ENCODE measurements around the gene RHNO1. TPM values are rescaled to one million over a fixed set of nuclear protein-coding genes. Genes with fewer than 3 reads are reported as not detected.
A peak's percentile ranks its signal among the peaks of the same experiment; 100 is the strongest.

RHNO1 gene
- total RNA-seq, 2 donors from 2014 or later = 64.9 to 70.0 TPM

- Mint-ChIP-seq H3K4me1 (peaks cover 7% of the 10 kb centered on the region), H3K4me3 (no peak overlapping the region), H3K36me3 (ENCODE audit: low read depth) (peaks cover 21% of the 10 kb centered on the region), H3K27ac (peak overlapping the region; percentile 16), H3K9me3 (no peaks in the 10 kb centered on the region), H3K27me3 (ENCODE audit: insufficient read depth) (peaks cover 10% of the 10 kb centered on the region)
- Histone ChIP-seq H3K9me3 (ENCODE audit: control insufficient read depth, low read length) (no peaks in the 10 kb centered on the region), H3K9ac (ENCODE audit: extremely low read depth, low read length, poor library complexity, severe bottlenecking) (no peak overlapping the region), H3K27me3 (ENCODE audit: control insufficient read depth, insufficient read depth, low read length, poor library complexity, severe bottlenecking) (no peaks in the 10 kb centered on the region), H3K4me1 (ENCODE audit: control insufficient read depth, insufficient read depth, low read length) (no peaks in the 10 kb centered on the region), H3K36me3 (ENCODE audit: control insufficient read depth, insufficient read depth, low read length) (peaks cover 22% of the 10 kb centered on the region), H3K27ac (ENCODE audit: low read depth, low read length) (no peak overlapping the region), H3K4me3 (ENCODE audit: low read length) (no peak overlapping the region)
- WGBS, 2 experiments (ENCODE audit: insufficient coverage in 1 of 2, insufficient read length in 1 of 2) = 87 to 92% methylated on average over 13 to 25 of the region's 25 CpGs
- TF ChIP-seq, protein P1, sequence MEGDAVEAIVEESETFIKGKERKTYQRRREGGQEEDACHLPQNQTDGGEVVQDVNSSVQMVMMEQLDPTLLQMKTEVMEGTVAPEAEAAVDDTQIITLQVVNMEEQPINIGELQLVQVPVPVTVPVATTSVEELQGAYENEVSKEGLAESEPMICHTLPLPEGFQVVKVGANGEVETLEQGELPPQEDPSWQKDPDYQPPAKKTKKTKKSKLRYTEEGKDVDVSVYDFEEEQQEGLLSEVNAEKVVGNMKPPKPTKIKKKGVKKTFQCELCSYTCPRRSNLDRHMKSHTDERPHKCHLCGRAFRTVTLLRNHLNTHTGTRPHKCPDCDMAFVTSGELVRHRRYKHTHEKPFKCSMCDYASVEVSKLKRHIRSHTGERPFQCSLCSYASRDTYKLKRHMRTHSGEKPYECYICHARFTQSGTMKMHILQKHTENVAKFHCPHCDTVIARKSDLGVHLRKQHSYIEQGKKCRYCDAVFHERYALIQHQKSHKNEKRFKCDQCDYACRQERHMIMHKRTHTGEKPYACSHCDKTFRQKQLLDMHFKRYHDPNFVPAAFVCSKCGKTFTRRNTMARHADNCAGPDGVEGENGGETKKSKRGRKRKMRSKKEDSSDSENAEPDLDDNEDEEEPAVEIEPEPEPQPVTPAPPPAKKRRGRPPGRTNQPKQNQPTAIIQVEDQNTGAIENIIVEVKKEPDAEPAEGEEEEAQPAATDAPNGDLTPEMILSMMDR (conservative IDR thresholded peaks at IDR 0.05) = no peak
- no peak for DNase-seq
These were observed 22.2 kb upstream of the RHNO1 start for GRCh38 chr12:2854669-2855453.

DNA sequence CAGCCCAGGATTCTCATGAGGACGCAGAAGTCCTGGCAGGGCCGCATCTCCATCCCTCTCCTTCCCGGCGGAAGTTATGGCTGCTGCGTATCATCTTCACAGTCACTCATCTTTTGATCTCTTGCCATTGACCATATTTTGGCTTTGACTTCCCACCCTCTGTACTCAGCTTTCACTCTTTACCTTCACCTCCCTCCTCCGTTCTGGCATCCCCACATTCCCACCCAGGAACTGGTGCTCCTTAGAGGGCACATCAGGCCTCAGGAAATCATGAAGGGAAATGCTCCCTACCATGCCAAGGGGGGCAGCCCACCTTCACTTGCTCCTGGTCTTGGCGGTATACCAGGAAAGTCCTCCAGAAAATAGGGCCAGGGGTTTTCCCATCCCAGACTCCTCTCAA, 21.5 kb upstream of the RHNO1 start:
- H3K27ac ChIP-seq (ENCODE audit: low read depth, low read length) = no peak overlapping the region
- Mint-ChIP-seq H3K27ac (no peak overlapping the region), H3K36me3 (ENCODE audit: low read depth) (peaks cover 27% of the 10 kb centered on the region), H3K27me3 (ENCODE audit: insufficient read depth) (peaks cover 10% of the 10 kb centered on the region), H3K9me3 (no peaks in the 10 kb centered on the region), H3K4me3 (no peak overlapping the region), H3K4me1 (peaks cover 6% of the 10 kb centered on the region)
- H3K27me3 ChIP-seq (ENCODE audit: control insufficient read depth, insufficient read depth, low read length, poor library complexity, severe bottlenecking) = no peaks in the 10 kb centered on the region
- H3K9ac ChIP-seq (ENCODE audit: extremely low read depth, low read length, poor library complexity, severe bottlenecking) = no peak overlapping the region
- TF ChIP-seq, protein P1 (conservative IDR thresholded peaks at IDR 0.05) = no peak
- no peak for DNase-seq
- 95% methylated on average over 4 to 7 of the region's 7 CpGs for WGBS, 2 experiments (ENCODE audit: insufficient coverage in 1 of 2, insufficient read length in 1 of 2)
- no peaks in the 10 kb centered on the region for H3K9me3 ChIP-seq (ENCODE audit: control insufficient read depth, low read length)
- peaks cover 28% of the 10 kb centered on the region for H3K36me3 ChIP-seq (ENCODE audit: control insufficient read depth, insufficient read depth, low read length)
- no peak overlapping the region for H3K4me3 ChIP-seq (ENCODE audit: low read length)
- H3K4me1 ChIP-seq (ENCODE audit: control insufficient read depth, insufficient read depth, low read length) = no peaks in the 10 kb centered on the region

DNA sequence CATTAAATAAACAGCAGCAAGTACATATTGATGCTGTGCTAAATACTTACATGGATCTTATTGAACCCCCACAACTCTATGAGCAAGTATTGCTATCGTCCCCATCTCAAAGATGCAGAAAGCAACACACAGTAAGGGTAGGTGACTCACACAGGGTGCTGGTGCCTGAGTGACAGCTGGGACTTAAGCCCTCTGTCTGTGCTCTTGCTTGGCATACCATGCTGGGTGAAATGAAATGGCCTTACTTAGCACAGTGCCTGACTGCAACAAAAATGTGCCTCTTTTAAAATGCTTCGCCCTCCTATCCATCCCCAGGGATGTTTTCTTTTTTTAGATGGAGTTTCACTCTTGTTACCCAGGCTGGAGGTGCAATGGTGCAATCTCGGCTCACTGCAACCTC, 21.0 kb upstream of the RHNO1 start:
- Histone ChIP-seq H3K4me3 (ENCODE audit: low read length) (no peak overlapping the region), H3K4me1 (ENCODE audit: control insufficient read depth, insufficient read depth, low read length) (no peaks in the 10 kb centered on the region), H3K36me3 (ENCODE audit: control insufficient read depth, insufficient read depth, low read length) (peaks cover 28% of the 10 kb centered on the region), H3K27ac (ENCODE audit: low read depth, low read length) (no peak overlapping the region), H3K27me3 (ENCODE audit: control insufficient read depth, insufficient read depth, low read length, poor library complexity, severe bottlenecking) (no peaks in the 10 kb centered on the region), H3K9ac (ENCODE audit: extremely low read depth, low read length, poor library complexity, severe bottlenecking) (no peak overlapping the region), H3K9me3 (ENCODE audit: control insufficient read depth, low read length) (no peaks in the 10 kb centered on the region)
- TF ChIP-seq, protein P1 (conservative IDR thresholded peaks at IDR 0.05) = no peak
- WGBS, 2 experiments (ENCODE audit: insufficient coverage in 1 of 2, insufficient read length in 1 of 2) = 86 to 93% methylated on average over 3 of the region's 3 CpGs
- Mint-ChIP-seq H3K4me1 (peaks cover 6% of the 10 kb centered on the region), H3K27me3 (ENCODE audit: insufficient read depth) (peaks cover 10% of the 10 kb centered on the region), H3K4me3 (no peak overlapping the region), H3K9me3 (no peaks in the 10 kb centered on the region), H3K27ac (no peak overlapping the region), H3K36me3 (ENCODE audit: low read depth) (peaks cover 29% of the 10 kb centered on the region)
- DNase-seq = no peak
